OCI-LY1 (cell line): Measurements from ENCODE around the gene GSE1.

Experiments used
- H2AFZ ChIP-seq: fragments of 200-600 bp; sonication (generic), shearing (Covaris generic); 2 replicates; pipeline ENCODE4 v1.6.0; 2014; ENCODE audit warnings: antibody characterized with exemption, mild to moderate bottlenecking, low read length
- H3F3A ChIP-seq: fragments of 200-600 bp; sonication (generic), shearing (Covaris generic); 2 replicates; pipeline ENCODE4 v1.6.0; 2014; ENCODE audit warnings: mild to moderate bottlenecking, antibody characterized with exemption, low read length, moderate library complexity; ENCODE audit not compliant: insufficient read depth
- H3K27ac ChIP-seq: fragments of 200-600 bp; sonication (generic); 2 replicates; pipeline ENCODE4 v1.5.1; 2014; ENCODE audit warnings: low read length, mixed run types, mild to moderate bottlenecking, low read depth; ENCODE audit not compliant: poor library complexity, severe bottlenecking
- H3K27me3 ChIP-seq: fragments of 200-600 bp; sonication (generic); 2 replicates; pipeline ENCODE4 v1.6.0; 2014; ENCODE audit warnings: antibody characterized with exemption, mild to moderate bottlenecking, low read length, moderate library complexity; ENCODE audit not compliant: insufficient read depth
- H3K36me3 ChIP-seq: fragments of 200-600 bp; sonication (generic); 2 replicates; pipeline ENCODE4 v1.6.1; 2014; ENCODE audit warnings: mild to moderate bottlenecking, antibody characterized with exemption, low read length, moderate library complexity, mixed read lengths; ENCODE audit not compliant: insufficient read depth
- H3K4me1 ChIP-seq: fragments of 200-600 bp; sonication (generic); 2 replicates; pipeline ENCODE4 v1.5.1; 2014; ENCODE audit warnings: mild to moderate bottlenecking, low read length, moderate library complexity; ENCODE audit not compliant: insufficient read depth, severe bottlenecking
- H3K4me2 ChIP-seq: fragments of 200-600 bp; sonication (generic), shearing (Covaris generic); 2 replicates; pipeline ENCODE4 v1.6.1; 2014; ENCODE audit warnings: low read length
- H3K4me3 ChIP-seq: fragments of 200-600 bp; sonication (generic); 2 replicates; pipeline ENCODE4 v1.5.1; 2014; ENCODE audit warnings: low read length, low read depth, mild to moderate bottlenecking, mixed read lengths; ENCODE audit not compliant: poor library complexity, severe bottlenecking
- H3K79me2 ChIP-seq: fragments of 200-600 bp; shearing (Covaris generic); 2 replicates; pipeline ENCODE4 v1.6.1; 2016; ENCODE audit warnings: mixed run types, low read length, mixed read lengths; ENCODE audit not compliant: insufficient read depth
- H3K9ac ChIP-seq: fragments of 200-600 bp; sonication (generic), shearing (Covaris generic); 2 replicates; pipeline ENCODE4 v1.6.1; 2014; ENCODE audit warnings: mild to moderate bottlenecking, low read length, mixed read lengths
- H3K9me2 ChIP-seq: fragments of 200-600 bp; sonication (generic), shearing (Covaris generic); 2 replicates; pipeline ENCODE4 v1.6.1; 2014; ENCODE audit warnings: low read depth, mild to moderate bottlenecking, low read length, mixed read lengths
- H3K9me3 ChIP-seq: fragments of 200-600 bp; shearing (Covaris generic); 2 replicates; pipeline ENCODE4 v1.6.1; 2014; ENCODE audit warnings: low read length, mixed read lengths
- H4K20me1 ChIP-seq: fragments of 200-600 bp; sonication (generic), shearing (Covaris generic); 2 replicates; pipeline ENCODE4 v1.6.0; 2016; ENCODE audit warnings: mild to moderate bottlenecking, low read length; ENCODE audit not compliant: insufficient read depth
- EZH2 ChIP-seq: fragments of 200-600 bp; sonication (generic), shearing (Covaris generic); IDR thresholded peaks from 2 replicates; pipeline ENCODE4 v1.8.0; 2017; ENCODE audit warnings: borderline replicate concordance, mixed run types, mild to moderate bottlenecking, antibody characterized with exemption, low read length, moderate library complexity, mixed read lengths
- TF ChIP-seq, protein P1 (sequence below): fragments of 200-600 bp; sonication (generic), shearing (Covaris generic); IDR thresholded peaks from 2 replicates; pipeline ENCODE4 v1.5.1; 2017; ENCODE audit warnings: mild to moderate bottlenecking, antibody characterized with exemption, low read length, moderate library complexity, mixed read lengths

GSE1 gene

DNA sequence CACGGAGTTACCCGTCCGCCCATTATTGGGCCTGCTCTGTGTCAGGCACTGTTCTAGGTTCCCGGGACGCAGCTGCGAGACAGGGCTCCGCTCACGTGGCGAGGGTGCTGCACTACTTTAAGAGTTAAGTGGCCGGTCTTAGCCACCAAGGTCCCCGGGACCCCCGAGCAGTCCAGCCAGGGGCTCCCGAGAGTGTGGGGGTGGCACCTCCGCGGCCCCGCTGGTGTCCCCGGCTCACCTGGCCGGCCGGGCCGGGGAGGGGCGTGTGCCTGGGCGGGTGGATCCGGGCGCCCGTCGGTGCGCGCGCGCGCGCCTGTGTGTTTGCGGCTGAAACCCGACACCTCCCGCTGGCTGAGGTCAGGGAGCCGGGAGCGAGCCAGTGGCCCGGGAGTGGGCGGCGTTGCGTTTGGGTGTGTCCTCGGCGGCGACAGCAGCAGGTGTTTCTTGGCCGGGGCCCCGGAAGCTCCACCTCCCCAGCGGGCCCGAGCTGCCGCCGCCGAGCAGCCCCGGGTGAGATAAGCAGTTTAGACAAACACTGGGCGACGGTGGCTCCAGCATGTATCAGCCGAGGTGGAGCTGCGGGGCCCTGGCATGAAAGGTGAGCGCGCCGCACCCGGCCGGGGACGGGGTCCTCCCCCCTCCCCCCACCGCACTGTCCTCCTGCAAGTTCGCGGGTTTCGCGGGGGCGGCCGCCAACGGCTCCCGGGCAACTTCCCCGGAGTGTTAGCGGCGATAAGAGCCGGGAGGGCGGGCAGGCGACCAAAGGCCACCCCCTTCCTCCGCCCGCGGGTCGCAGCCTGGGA lies at the start of gene GSE1:
GSE1 (plus strand) TSS at position 522 of the 803 bp plus-strand sequence; CDS start at position 592, 70 bp downstream.
- Histone ChIP-seq H3K79me2 (peaks cover 11% of the 10 kb centered on the region), H3K4me1 (peaks cover 74% of the 10 kb centered on the region), H3K9me3 (no peaks in the 10 kb centered on the region), H3K27ac (peak within 1 kb of the TSS; percentile 87), H3K36me3 (peaks cover 3% of the 10 kb centered on the region; the same call in 1 of the 2 replicates), H3K27me3 (no peaks in the 10 kb centered on the region), H3K4me3 (peak within 1 kb of the TSS; percentile 75), H2AFZ (no peak within 1 kb of the TSS), H3K9ac (peak within 1 kb of the TSS; percentile 74), H3K9me2 (no peaks in the 10 kb centered on the region), H3F3A (no peaks in the 10 kb centered on the region), H4K20me1 (no peaks in the 10 kb centered on the region), H3K4me2 (peak within 1 kb of the TSS; percentile 77)
- TF ChIP-seq, protein P1, sequence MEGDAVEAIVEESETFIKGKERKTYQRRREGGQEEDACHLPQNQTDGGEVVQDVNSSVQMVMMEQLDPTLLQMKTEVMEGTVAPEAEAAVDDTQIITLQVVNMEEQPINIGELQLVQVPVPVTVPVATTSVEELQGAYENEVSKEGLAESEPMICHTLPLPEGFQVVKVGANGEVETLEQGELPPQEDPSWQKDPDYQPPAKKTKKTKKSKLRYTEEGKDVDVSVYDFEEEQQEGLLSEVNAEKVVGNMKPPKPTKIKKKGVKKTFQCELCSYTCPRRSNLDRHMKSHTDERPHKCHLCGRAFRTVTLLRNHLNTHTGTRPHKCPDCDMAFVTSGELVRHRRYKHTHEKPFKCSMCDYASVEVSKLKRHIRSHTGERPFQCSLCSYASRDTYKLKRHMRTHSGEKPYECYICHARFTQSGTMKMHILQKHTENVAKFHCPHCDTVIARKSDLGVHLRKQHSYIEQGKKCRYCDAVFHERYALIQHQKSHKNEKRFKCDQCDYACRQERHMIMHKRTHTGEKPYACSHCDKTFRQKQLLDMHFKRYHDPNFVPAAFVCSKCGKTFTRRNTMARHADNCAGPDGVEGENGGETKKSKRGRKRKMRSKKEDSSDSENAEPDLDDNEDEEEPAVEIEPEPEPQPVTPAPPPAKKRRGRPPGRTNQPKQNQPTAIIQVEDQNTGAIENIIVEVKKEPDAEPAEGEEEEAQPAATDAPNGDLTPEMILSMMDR: no peak
- TF ChIP-seq EZH2: no peak

DNA sequence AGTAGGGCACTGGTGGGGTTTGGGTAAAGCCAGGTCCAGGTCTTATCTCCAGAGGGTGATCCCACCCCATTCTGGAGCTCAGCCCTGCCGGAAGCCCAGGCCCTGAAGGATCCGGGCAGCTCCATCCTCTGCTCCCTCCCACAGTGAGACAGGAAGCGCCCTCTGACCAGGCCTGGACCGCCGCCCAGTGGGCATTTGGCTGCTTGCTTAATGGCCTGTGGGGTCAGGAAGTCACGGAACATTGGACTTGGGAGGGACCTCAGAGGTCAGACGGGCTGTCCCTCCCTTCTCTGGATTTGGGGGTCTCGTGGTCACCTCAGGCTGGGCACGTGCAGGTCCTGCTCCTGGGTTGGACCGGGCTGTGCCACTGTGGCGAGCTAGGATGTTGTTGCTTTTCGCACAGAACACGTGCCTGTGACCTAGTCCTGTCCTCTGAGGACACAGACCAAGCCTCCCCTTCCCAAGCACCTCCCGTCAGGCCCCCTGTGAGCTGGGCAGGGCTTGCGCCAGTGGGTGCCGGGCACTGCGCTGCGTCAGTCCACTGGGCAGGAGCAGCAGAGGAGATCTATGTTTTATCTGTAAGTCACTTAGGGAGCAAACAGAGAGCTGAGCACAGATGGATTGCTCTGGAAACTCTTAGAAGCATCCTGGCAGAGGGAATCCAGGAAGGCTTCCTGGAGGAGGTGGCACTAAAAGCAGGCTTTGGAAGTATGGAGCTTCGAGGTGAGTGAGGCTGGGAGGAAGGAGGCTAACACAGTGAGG lies 49.4 kb upstream of the GSE1 start:
- Histone ChIP-seq H3K9ac (no peak overlapping the region), H2AFZ (no peak overlapping the region), H3K4me1 (peaks cover 65% of the 10 kb centered on the region), H3F3A (no peaks in the 10 kb centered on the region), H3K4me2 (no peak overlapping the region), H3K27me3 (no peaks in the 10 kb centered on the region), H4K20me1 (no peaks in the 10 kb centered on the region), H3K9me3 (no peaks in the 10 kb centered on the region), H3K79me2 (0 out of 2 replicates have a peak, but pooled peaks cover 17% of the 10 kb centered on the region), H3K36me3 (peaks cover 12% of the 10 kb centered on the region), H3K9me2 (no peaks in the 10 kb centered on the region), H3K4me3 (no peak overlapping the region), H3K27ac (no peak overlapping the region)
- TF ChIP-seq, protein P1: 0 out of 2 replicates have a peak, but pooled peaks have one; percentile 8
- TF ChIP-seq EZH2: no peak

DNA sequence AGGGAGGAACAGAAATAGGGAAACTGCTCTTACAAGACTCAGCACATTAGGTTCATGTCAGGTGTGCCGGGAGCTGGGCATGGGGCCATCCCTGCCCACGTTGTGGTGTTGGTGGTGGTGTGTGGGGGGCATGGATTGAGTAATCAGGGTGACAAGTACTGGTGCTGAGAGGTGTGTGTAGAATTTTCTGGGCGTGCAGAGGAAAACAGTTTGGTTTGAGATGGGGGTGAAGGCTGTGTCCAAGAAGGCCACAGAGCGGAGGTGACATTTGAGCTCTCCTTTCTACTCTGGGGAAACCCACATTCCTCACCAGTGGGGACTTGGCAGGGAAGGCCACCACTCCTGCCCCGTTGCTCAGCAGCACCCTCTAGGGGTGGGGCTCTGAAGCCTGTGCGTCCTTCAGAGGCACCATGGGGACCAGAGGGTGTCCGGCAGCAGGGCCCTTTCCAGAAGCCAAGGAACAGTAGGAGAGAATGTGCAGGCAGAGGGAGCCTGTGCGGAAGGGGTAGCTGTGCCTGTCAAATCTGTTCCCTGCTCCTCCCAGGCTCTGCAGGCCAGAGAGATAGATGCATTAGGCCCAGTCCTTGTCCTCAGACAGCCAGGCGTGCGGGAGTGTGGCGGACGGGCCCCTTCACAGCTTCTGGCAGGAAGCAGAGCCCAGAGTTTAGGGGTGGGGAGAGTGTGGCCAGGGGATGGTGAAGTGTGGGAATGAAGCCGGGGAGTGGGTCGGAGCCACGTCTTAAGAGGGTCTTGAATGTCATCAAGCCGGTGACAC lies 48.7 kb upstream of the GSE1 start:
- Histone ChIP-seq H3K9me2 (no peaks in the 10 kb centered on the region), H3K36me3 (peaks cover 16% of the 10 kb centered on the region), H3F3A (no peaks in the 10 kb centered on the region), H3K4me2 (no peak overlapping the region), H3K27me3 (no peaks in the 10 kb centered on the region), H3K9ac (no peak overlapping the region), H3K4me3 (no peak overlapping the region), H2AFZ (no peak overlapping the region), H3K79me2 (0 out of 2 replicates have a peak, but pooled peaks cover 14% of the 10 kb centered on the region), H3K27ac (no peak overlapping the region), H3K4me1 (peaks cover 65% of the 10 kb centered on the region), H3K9me3 (no peaks in the 10 kb centered on the region), H4K20me1 (no peaks in the 10 kb centered on the region)
- TF ChIP-seq EZH2: no peak
- TF ChIP-seq, protein P1: peak; percentile 78
